ENCODE measurements around the gene HSD11B1L.

The HSD11B1L gene

DNA sequence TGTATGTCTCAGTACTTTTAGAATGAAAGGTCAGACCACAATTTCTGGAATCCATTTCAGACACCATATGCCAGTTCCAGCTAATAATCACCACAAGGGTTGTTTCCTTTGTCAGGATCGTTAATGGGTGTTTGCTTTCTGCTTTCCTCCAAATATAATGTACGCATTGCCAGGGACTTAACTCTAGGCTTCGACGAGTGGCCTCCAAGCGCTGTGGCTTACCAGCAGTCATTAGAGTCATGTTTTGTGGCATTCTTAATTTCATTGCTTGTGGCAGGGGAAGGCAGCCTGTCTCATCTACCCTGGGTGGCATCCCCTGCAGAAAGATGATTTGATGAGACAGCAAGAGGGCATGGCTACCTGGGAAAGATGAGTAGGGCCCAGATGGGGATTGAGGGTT, 35.4 kb upstream of the HSD11B1L start:
- H3K4me2 ChIP-seq (ENCODE audit: low read depth, low read length, poor library complexity, severe bottlenecking): no peak overlapping the region
- peaks cover 73% of the 10 kb centered on the region for H3K79me2 ChIP-seq (ENCODE audit: insufficient read depth, low read length)
- no peak overlapping the region for H3K9ac ChIP-seq (ENCODE audit: low read length)

DNA sequence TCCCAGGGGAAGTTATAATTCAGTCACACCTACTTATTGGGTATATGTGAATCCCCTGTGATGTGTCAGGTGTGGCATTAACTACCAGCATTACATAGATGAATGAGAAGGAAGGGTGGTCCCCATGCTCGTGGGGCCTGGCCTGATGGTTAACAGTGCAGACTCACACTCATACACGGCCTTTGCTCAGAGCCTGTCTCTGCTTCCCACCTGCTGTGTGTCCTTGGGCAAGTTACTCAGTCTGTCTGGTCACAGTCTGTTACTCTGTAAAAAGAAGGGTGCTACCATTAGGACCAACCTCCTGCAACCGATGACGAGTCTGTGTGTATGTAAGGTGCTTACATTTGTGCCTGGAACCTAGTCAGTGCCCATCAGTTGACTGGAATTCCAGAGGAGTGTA, 34.1 kb upstream of the HSD11B1L start:
- Histone ChIP-seq H3K9me2 (replicated peaks; ENCODE audit: insufficient read depth, low read length) (no peaks in the 10 kb centered on the region), H3K9me3 (ENCODE audit: insufficient read depth, low read length) (no peaks in the 10 kb centered on the region), H3K36me3 (ENCODE audit: low read length) (peaks cover 54% of the 10 kb centered on the region), H2AFZ (ENCODE audit: low read depth, low read length, severe bottlenecking) (no peak overlapping the region), H3K27me3 (ENCODE audit: low read length) (no peaks in the 10 kb centered on the region), H3K27ac (ENCODE audit: low read depth, low read length) (no peak overlapping the region), H3K4me3 (ENCODE audit: insufficient read depth, low read length, poor library complexity, severe bottlenecking) (no peak overlapping the region), H4K20me1 (ENCODE audit: low read depth, low read length) (peaks cover 24% of the 10 kb centered on the region), H3F3A (ENCODE audit: insufficient read depth) (no peaks in the 10 kb centered on the region), H3K79me2 (ENCODE audit: insufficient read depth, low read length) (peaks cover 60% of the 10 kb centered on the region), H3K9ac (ENCODE audit: low read length) (no peak overlapping the region), H3K4me2 (ENCODE audit: low read depth, low read length, poor library complexity, severe bottlenecking) (no peak overlapping the region)
- TF ChIP-seq EZH2phosphoT487 (conservative IDR thresholded peaks at IDR 0.05; ENCODE audit: low read length): no peak
- TF ChIP-seq, protein P1, sequence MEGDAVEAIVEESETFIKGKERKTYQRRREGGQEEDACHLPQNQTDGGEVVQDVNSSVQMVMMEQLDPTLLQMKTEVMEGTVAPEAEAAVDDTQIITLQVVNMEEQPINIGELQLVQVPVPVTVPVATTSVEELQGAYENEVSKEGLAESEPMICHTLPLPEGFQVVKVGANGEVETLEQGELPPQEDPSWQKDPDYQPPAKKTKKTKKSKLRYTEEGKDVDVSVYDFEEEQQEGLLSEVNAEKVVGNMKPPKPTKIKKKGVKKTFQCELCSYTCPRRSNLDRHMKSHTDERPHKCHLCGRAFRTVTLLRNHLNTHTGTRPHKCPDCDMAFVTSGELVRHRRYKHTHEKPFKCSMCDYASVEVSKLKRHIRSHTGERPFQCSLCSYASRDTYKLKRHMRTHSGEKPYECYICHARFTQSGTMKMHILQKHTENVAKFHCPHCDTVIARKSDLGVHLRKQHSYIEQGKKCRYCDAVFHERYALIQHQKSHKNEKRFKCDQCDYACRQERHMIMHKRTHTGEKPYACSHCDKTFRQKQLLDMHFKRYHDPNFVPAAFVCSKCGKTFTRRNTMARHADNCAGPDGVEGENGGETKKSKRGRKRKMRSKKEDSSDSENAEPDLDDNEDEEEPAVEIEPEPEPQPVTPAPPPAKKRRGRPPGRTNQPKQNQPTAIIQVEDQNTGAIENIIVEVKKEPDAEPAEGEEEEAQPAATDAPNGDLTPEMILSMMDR (IDR thresholded peaks at IDR 0.05; ENCODE audit: insufficient read depth, low read length, poor library complexity, severe bottlenecking): no peak

More for the DNA sequence above, 35.4 kb upstream of the HSD11B1L start:
- Histone ChIP-seq H3K27ac (ENCODE audit: low read depth, low read length) (no peak overlapping the region), H3K9me2 (replicated peaks; ENCODE audit: insufficient read depth, low read length) (no peaks in the 10 kb centered on the region), H3K27me3 (ENCODE audit: low read length) (no peaks in the 10 kb centered on the region), H3K4me3 (ENCODE audit: insufficient read depth, low read length, poor library complexity, severe bottlenecking) (no peak overlapping the region), H3K9me3 (ENCODE audit: insufficient read depth, low read length) (no peaks in the 10 kb centered on the region), H4K20me1 (ENCODE audit: low read depth, low read length) (peaks cover 26% of the 10 kb centered on the region), H2AFZ (ENCODE audit: low read depth, low read length, severe bottlenecking) (no peak overlapping the region), H3F3A (ENCODE audit: insufficient read depth) (no peaks in the 10 kb centered on the region), H3K36me3 (ENCODE audit: low read length) (peaks cover 54% of the 10 kb centered on the region)
- TF ChIP-seq EZH2phosphoT487 (conservative IDR thresholded peaks at IDR 0.05; ENCODE audit: low read length): no peak
- TF ChIP-seq, protein P1 (IDR thresholded peaks at IDR 0.05; ENCODE audit: insufficient read depth, low read length, poor library complexity, severe bottlenecking): no peak

DNA sequence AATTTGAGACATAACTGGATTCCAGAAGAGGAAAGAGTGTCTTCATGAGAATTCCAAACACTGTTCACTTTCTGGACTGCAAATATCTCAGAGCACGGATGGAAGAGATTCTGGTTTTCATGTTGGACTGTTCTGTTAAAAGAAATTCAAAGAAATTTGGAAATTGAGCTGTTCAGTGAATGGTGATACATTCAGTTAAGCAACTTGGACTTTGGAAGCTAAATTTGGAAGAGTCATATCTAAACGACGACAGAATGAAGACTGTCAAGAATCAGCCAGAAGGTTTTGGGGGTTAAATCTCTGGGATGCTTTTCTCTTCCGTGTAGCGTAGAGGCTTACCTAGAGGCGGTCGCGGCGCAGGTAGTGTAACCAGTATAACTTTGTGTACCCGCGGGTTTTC, 32.4 kb upstream of the HSD11B1L start:
- peaks cover 44% of the 10 kb centered on the region for H3K36me3 ChIP-seq (ENCODE audit: low read length)

More for the DNA sequence above, 32.4 kb upstream of the HSD11B1L start:
- Histone ChIP-seq H3K27ac (ENCODE audit: low read depth, low read length) (no peak overlapping the region), H3K4me2 (ENCODE audit: low read depth, low read length, poor library complexity, severe bottlenecking) (no peak overlapping the region), H3K27me3 (ENCODE audit: low read length) (no peaks in the 10 kb centered on the region), H4K20me1 (ENCODE audit: low read depth, low read length) (peaks cover 10% of the 10 kb centered on the region), H2AFZ (ENCODE audit: low read depth, low read length, severe bottlenecking) (no peak overlapping the region), H3K9me2 (replicated peaks; ENCODE audit: insufficient read depth, low read length) (no peaks in the 10 kb centered on the region), H3F3A (ENCODE audit: insufficient read depth) (no peaks in the 10 kb centered on the region), H3K79me2 (ENCODE audit: insufficient read depth, low read length) (peaks cover 42% of the 10 kb centered on the region), H3K9me3 (ENCODE audit: insufficient read depth, low read length) (no peaks in the 10 kb centered on the region), H3K9ac (ENCODE audit: low read length) (no peak overlapping the region), H3K4me3 (ENCODE audit: insufficient read depth, low read length, poor library complexity, severe bottlenecking) (no peak overlapping the region)
- no peak for TF ChIP-seq EZH2phosphoT487 (conservative IDR thresholded peaks at IDR 0.05; ENCODE audit: low read length)
- TF ChIP-seq, protein P1 (IDR thresholded peaks at IDR 0.05; ENCODE audit: insufficient read depth, low read length, poor library complexity, severe bottlenecking): no peak
